SJCRH30 (cell line): ENCODE results near the gene ITGA7. TPM values are rescaled to one million over a fixed set of nuclear protein-coding genes. Genes with fewer than 3 reads are reported as not detected.

ENCODE experiments used
- DNase-seq, 2 experiments: peaks; one replicate each; pipeline ENCODE4 v3.0.0-alpha.2; 2015 to 2020
- H3K27ac ChIP-seq: fragments of 250-450 bp; sonication (Bioruptor Pico); 2 replicates; pipeline ENCODE4 v1.5.1; 2020; ENCODE audit warnings: mild to moderate bottlenecking, moderate library complexity
- H3K27me3 ChIP-seq: fragments of 250-450 bp; sonication (Bioruptor Pico); 2 replicates; pipeline ENCODE4 v1.5.1; 2020; ENCODE audit warnings: mild to moderate bottlenecking, moderate library complexity
- H3K36me3 ChIP-seq: fragments of 250-450 bp; sonication (Bioruptor Pico); 2 replicates; pipeline ENCODE4 v1.5.1; 2020; ENCODE audit warnings: mild to moderate bottlenecking, moderate library complexity
- H3K4me1 ChIP-seq: fragments of 250-450 bp; sonication (Bioruptor Pico); 2 replicates; pipeline ENCODE4 v1.5.1; 2020; ENCODE audit warnings: mild to moderate bottlenecking, moderate library complexity
- H3K4me3 ChIP-seq: fragments of 250-450 bp; sonication (Bioruptor Pico); 2 replicates; pipeline ENCODE4 v1.5.1; 2020; ENCODE audit warnings: mild to moderate bottlenecking, moderate library complexity
- H3K9me3 ChIP-seq: fragments of 250-450 bp; sonication (Bioruptor Pico); replicated peaks from 2 replicates; pipeline ENCODE4 v1.5.1; 2020; ENCODE audit warnings: mild to moderate bottlenecking, moderate library complexity
- total RNA-seq: library from RNA; depleted of rRNA; stranded (reverse); fragments of >200 nt; shearing (Covaris generic); gene quantifications from 2 replicates; pipeline ENCODE4 v1.2.3, GENCODE V29; 2014

The ITGA7 gene
- total RNA-seq, 1 experiment from 2014 or later = 27.1 TPM

DNA sequence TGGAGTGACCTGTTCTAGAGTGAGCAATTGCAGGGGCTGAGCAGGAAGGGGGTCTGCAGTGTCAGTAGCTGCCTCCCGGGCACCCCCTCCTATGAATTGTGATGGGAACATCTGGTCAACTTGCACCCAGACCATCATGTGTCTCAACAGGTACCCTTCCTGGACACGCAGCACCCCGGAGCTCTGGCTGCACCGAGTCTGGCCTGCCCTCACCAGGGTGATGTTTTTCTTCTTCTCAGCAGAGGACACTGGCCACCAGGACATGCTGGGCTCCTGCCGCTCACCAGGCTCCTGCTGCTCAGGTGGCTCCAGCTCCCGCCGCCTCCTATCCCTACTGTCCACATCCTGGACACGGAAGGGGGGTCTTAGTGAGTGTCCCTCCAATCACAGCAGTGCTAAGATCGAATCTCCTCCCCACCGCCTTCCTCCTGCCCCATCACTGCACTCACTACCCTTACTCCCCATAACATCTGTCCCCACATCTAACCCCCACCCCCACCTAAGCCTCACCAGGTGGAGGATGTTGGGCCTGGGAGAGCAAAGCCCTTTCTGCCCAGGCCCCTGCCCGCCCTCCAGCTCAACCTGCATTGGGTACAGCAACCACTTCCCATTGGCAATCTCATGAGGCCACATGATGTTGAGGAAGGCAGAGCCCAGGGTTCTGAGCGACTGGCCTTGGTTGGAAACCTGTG lies 14.9 kb downstream of the ITGA7 start:
- DNase-seq = no peak
- Histone ChIP-seq H3K36me3 (no peaks in the 10 kb centered on the region; the same call in 1 of the 2 replicates), H3K27ac (no peak overlapping the region), H3K4me3 (no peak overlapping the region), H3K27me3 (no peaks in the 10 kb centered on the region; the same call in 1 of the 2 replicates), H3K4me1 (no peaks in the 10 kb centered on the region), H3K9me3 (no peaks in the 10 kb centered on the region)

DNA sequence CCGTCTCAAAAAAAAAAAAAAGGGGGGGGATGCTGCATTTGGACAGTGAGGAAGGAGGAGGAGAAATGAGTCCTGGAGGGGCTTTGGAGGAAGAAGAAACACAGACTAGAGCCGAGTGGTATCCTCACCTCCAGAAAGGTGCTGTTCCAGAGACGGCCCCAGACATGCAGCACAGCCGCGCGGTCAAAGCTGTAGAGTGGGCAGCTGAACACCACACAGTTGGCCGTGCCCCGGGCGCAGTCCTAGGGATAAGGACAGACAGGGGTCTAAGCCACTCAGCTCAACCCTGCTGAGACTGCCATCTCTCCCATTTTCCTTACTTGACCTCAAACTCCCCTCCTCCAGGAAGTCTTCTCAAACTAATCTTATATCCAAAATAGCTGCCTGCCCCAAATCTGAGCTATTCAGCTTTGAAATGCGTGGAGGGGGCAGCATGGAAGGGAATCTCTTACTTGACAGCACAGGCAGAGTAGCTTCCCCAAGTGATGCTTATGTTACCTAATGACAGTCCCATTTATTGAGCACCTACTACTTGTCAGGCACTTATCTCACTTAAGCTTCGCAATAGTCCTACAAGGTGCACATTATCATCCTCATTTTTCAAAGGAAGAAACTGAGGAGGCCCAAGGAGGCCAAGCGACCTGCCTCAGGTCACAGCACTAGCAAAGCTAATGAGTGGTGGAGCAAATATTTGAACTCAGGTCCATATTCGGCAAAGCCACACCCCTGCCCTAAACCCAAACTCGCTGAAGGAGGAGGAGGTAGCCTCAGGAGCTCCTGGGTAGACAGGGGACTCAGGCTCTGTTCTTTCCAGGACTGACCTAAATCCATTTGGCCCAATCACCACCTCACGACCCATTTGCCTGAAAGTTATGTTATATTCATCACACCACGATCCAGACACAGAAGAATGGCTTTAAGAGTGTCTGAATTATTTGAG lies 18.7 kb downstream of the ITGA7 start:
- Histone ChIP-seq H3K27ac (no peak overlapping the region), H3K4me1 (peaks cover 7% of the 10 kb centered on the region; the same call in 1 of the 2 replicates), H3K9me3 (no peaks in the 10 kb centered on the region), H3K36me3 (no peaks in the 10 kb centered on the region; the same call in 1 of the 2 replicates), H3K4me3 (no peak overlapping the region), H3K27me3 (no peaks in the 10 kb centered on the region; the same call in 1 of the 2 replicates)
- no peak for DNase-seq

- H3K9me3 ChIP-seq = no peaks in the 10 kb centered on the region
- no peaks in the 10 kb centered on the region; the same call in 1 of the 2 replicates for H3K36me3 ChIP-seq
- H3K4me1 ChIP-seq = peaks cover 7% of the 10 kb centered on the region; the same call in 1 of the 2 replicates
- no peak overlapping the region for H3K27ac ChIP-seq
- no peaks in the 10 kb centered on the region; the same call in 1 of the 2 replicates for H3K27me3 ChIP-seq
- DNase-seq = no peak
- no peak overlapping the region for H3K4me3 ChIP-seq
Measured at GRCh38 chr12:55687746-55688145, 20.0 kb downstream of the ITGA7 start.

DNA sequence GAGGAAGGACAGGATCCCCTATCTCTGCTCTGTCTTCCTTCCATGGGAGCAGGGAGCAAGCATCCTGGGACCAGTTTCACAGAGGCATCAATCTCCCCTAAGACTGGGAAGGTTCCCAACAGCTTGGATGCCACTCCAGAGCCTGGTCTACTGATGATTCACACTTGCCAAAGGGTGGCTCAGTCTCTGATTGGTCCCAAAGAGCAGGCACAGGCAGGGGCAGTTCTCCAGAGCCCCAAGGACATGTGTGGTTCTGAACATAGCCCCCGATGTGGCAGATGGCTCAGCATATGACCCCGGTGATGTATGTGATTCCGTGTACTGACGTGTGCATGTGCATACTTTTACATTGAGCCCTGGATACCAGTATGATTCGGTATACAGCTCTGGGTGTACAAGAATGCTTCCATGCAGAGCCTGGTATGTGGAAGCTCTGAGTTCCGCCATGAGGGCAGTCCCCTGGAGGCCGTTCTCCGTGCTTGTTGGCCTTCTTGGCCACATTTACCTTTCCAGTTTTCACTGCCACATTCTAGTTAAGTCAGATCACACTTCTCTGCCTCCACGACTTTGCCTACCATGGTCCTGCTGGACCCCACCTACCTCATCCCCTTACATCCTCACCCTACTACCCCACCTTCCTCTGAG lies 21.2 kb downstream of the ITGA7 start:
- Histone ChIP-seq H3K4me1 (peaks cover 7% of the 10 kb centered on the region; the same call in 1 of the 2 replicates), H3K9me3 (no peaks in the 10 kb centered on the region), H3K36me3 (no peaks in the 10 kb centered on the region; the same call in 1 of the 2 replicates), H3K27me3 (no peaks in the 10 kb centered on the region; the same call in 1 of the 2 replicates), H3K27ac (no peak overlapping the region), H3K4me3 (no peak overlapping the region)
- no peak for DNase-seq

- Histone ChIP-seq H3K4me1 (peaks cover 7% of the 10 kb centered on the region; the same call in 1 of the 2 replicates), H3K4me3 (no peak overlapping the region), H3K9me3 (no peaks in the 10 kb centered on the region), H3K27ac (no peak overlapping the region), H3K36me3 (no peaks in the 10 kb centered on the region), H3K27me3 (no peaks in the 10 kb centered on the region)
- DNase-seq = no peak
Measured at GRCh38 chr12:55685671-55686070, 22.0 kb downstream of the ITGA7 start.

- DNase-seq = no peak
- Histone ChIP-seq H3K9me3 (no peaks in the 10 kb centered on the region), H3K4me3 (no peak overlapping the region), H3K4me1 (peaks cover 7% of the 10 kb centered on the region; the same call in 1 of the 2 replicates), H3K27ac (no peak overlapping the region), H3K27me3 (no peaks in the 10 kb centered on the region), H3K36me3 (no peaks in the 10 kb centered on the region)
Measured at GRCh38 chr12:55684761-55685370, 22.8 kb downstream of the ITGA7 start.

GRCh38 chr12:55683676-55684075 lies 24.0 kb downstream of the ITGA7 start:
- Histone ChIP-seq H3K9me3 (no peaks in the 10 kb centered on the region), H3K36me3 (no peaks in the 10 kb centered on the region), H3K27me3 (no peaks in the 10 kb centered on the region), H3K27ac (no peak overlapping the region), H3K4me1 (peaks cover 7% of the 10 kb centered on the region; the same call in 1 of the 2 replicates), H3K4me3 (no peak overlapping the region)
- no peak for DNase-seq

DNA sequence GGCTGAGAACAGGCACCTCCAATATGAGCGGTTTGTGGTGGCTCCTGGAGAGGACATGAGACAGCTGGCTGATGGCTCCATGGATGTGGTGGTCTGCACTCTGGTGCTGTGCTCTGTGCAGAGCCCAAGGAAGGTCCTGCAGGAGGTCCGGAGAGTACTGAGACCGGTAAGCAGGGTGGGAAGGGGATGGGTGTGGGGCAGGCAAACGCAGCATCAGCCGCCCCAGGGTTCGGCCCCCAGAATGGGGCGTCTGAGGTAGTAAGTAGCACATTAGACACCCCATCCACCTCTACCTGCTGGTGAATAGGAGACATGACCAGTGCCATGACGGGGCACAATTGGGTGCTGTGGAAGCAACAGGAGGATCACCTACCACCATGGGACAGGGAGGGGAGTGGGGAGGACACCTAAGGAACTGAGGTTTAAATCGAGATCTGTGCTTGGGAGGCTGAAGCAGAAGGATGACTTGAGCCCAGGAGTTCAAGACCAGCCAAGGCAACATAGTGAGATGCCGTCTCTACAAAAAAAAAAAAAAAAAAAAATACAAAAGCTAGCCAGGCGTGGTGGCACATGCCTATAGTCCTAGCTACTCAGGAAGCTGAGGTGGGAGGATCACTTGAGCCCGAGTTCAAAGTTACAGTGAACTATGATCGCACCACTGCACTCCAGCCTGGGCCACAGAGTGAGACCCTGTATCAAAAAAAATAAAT lies 25.5 kb downstream of the ITGA7 start:
- H3K27ac ChIP-seq = peak overlapping the region; percentile 7; the same call in 1 of the 2 replicates
- peak in 1 of 2 experiments; percentile 19 for DNase-seq
- no peaks in the 10 kb centered on the region for H3K36me3 ChIP-seq
- H3K9me3 ChIP-seq = no peaks in the 10 kb centered on the region
- H3K27me3 ChIP-seq = no peaks in the 10 kb centered on the region
- peak overlapping the region; percentile 35 for H3K4me3 ChIP-seq
- peaks cover 7% of the 10 kb centered on the region; the same call in 1 of the 2 replicates for H3K4me1 ChIP-seq

- Histone ChIP-seq H3K27me3 (no peaks in the 10 kb centered on the region), H3K27ac (peak overlapping the region; percentile 7; the same call in 1 of the 2 replicates), H3K36me3 (no peaks in the 10 kb centered on the region), H3K4me3 (peak overlapping the region; percentile 35), H3K9me3 (no peaks in the 10 kb centered on the region), H3K4me1 (peaks cover 7% of the 10 kb centered on the region; the same call in 1 of the 2 replicates)
- peak; percentile 81 to 89 for DNase-seq
Measured at GRCh38 chr12:55681142-55682077, 26.3 kb downstream of the ITGA7 start.

GRCh38 chr12:55679691-55680090 lies 28.0 kb downstream of the ITGA7 start:
- no peaks in the 10 kb centered on the region for H3K27me3 ChIP-seq
- H3K36me3 ChIP-seq = no peaks in the 10 kb centered on the region
- DNase-seq = no peak
- H3K4me1 ChIP-seq = peaks cover 5% of the 10 kb centered on the region; the same call in 1 of the 2 replicates
- H3K4me3 ChIP-seq = no peak overlapping the region
- no peaks in the 10 kb centered on the region for H3K9me3 ChIP-seq
- no peak overlapping the region for H3K27ac ChIP-seq

DNA sequence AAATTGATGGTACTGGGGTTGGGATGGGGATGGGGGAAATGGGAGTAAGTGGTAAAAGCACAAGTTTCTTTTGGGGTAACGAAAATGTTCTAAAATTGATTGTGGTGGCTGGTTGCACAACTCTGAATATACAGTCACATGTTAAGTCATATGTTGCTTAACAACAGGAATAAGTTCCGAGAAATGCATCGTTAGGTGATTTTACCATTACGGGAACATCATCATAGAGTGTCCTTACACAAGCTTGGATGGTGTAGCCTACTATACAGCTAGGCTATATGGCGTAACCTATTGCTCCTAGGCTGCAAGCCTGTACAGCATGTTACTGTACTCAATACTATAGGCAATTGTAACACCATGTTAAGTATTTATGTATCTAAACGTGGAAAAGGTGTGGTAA lies 31.0 kb downstream of the ITGA7 start:
- H3K9me3 ChIP-seq = no peaks in the 10 kb centered on the region
- no peak overlapping the region for H3K27ac ChIP-seq
- no peak for DNase-seq
- H3K4me1 ChIP-seq = no peaks in the 10 kb centered on the region
- no peaks in the 10 kb centered on the region for H3K36me3 ChIP-seq
- no peaks in the 10 kb centered on the region for H3K27me3 ChIP-seq
- no peak overlapping the region for H3K4me3 ChIP-seq

GRCh38 chr12:55675666-55676065 lies 32.0 kb downstream of the ITGA7 start:
- H3K27ac ChIP-seq = no peak overlapping the region
- H3K4me1 ChIP-seq = no peaks in the 10 kb centered on the region
- no peak overlapping the region for H3K4me3 ChIP-seq
- no peaks in the 10 kb centered on the region for H3K36me3 ChIP-seq
- no peaks in the 10 kb centered on the region for H3K27me3 ChIP-seq
- no peaks in the 10 kb centered on the region for H3K9me3 ChIP-seq
- DNase-seq = no peak

DNA sequence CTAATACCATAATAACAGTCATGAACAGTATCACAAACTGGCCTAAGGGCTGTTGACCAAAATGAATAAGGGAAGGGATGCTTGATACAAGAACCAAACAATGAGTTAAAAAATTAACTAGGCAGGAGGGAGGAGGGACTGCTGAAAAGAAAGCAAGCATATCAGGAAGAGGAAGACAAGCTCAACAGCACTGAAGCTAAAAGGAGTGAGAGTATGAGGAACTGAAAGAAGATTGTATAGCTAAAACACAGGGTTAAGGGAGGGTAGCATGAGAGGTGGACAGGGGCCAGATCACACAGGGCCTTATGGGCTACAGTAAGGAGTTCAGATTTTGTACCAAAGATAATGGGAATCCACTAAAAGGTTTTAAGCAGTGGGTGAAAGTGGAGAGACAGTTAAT lies 34.1 kb downstream of the ITGA7 start:
- Histone ChIP-seq H3K4me3 (no peak overlapping the region), H3K36me3 (no peaks in the 10 kb centered on the region), H3K27ac (no peak overlapping the region), H3K27me3 (no peaks in the 10 kb centered on the region), H3K4me1 (no peaks in the 10 kb centered on the region), H3K9me3 (no peaks in the 10 kb centered on the region)
- DNase-seq = no peak
